Adipose tissue (tissue), 3 donors: ENCODE results near the gene LRFN4. TPM values are rescaled to one million over a fixed set of nuclear protein-coding genes. Genes with fewer than 3 reads are reported as not detected.

Experiments used
- H3K27ac ChIP-seq: one replicate; pipeline ENCODE4 v1.5.1; 2013; ENCODE audit warnings: low read depth, low read length
- WGBS, 3 donors: extraction: QIAGEN DNeasy Blood & Tissue Kit; methylation state at CpG; one replicate each; pipeline ENCODE4 v1.1.7; 2013; 5-methylcytosine and 5-hydroxymethylcytosine counted together
- polyA plus RNA-seq, 3 donors: library from polyadenylated mRNA; stranded (reverse); fragments of 200-250 nt; gene quantifications; one replicate each; pipeline ENCODE4 v1.2.3, GENCODE V29; 2013
- donor health status: healthy with polysubstance abuse.
- donor health status: Bipolar disorder and iron deficiency.
- donor health status: healthy.

LRFN4 gene
- polyA plus RNA-seq, 3 donors, result 5.5 to 25.4 (median 7.6) TPM

DNA sequence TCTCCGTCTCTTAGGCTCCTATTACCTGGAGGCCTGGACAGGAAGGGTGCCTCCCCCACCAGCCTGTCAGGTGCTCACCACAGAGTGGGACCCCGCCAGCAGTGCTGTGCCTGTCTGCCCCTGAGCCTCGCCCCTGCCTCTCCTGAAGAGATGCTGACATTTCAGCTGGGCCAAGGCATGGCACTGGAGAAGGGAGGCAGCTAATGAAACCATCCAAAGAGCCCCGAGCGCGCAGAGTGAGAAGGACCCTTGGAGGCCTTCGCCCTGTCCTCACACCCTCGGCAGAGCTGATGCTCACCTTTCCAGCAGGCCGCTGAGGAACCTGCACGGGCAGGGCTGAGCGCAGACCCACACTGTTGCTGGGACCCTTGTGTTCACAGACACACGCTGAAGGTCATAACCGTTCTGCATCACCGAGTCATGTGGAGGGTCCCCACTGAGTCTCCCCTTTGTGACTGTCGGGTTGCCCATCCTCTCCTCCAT, 2.1 kb upstream of the LRFN4 start:
- H3K27ac ChIP-seq, result no peak overlapping the region
- WGBS, 3 donors, result 96 to 97% (median 96%) methylated on average over 15 of the region's 15 CpGs

DNA sequence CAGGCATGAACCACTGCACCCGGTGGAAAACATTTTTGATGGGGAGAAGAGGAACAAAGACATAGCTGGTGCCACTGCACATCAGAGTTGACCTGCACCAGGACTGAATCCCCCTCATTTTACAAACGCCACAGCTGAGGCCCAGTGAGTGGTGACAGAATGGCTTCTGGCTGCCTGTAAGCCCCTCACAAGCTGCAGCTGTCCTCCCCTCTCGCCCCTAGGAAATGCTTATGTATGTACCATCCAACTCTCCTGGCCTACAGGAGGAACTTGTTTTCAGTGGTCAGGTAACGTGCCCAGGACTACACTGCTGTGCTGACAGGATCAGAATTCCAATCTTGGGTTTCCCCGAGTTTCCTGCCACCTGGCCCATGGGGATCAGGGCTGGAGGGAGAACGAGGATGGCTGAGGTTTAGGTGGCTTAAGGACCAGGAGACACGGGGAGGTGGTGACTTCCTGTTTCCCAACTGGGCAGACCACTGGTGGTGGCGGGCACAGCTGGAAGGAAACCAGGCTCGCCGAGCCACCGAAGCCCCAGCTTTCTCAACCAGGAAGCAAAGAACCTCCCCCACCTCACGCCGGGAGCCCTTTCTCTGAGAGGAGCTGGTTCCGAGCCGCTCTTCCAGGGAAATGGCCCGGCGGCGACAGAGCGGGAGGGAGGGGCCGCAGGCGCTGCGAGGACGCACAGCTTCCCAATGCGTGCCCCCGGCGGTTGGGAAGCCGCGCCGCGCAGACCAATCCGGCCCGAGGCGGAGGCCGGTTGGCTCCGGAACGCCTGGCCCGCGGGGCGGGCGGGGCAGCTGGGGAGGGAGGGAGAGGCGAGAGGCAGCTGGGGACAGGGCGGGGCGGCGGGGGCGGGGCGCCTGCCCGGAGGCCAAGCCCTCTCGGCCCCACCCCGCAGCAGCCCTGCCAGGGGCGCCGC, 1.0 kb upstream of the LRFN4 start:
- 3 to 7% (median 6%) methylated on average over 30 to 49 of the region's 51 CpGs for WGBS, 3 donors
- H3K27ac ChIP-seq, result no peak overlapping the region

DNA sequence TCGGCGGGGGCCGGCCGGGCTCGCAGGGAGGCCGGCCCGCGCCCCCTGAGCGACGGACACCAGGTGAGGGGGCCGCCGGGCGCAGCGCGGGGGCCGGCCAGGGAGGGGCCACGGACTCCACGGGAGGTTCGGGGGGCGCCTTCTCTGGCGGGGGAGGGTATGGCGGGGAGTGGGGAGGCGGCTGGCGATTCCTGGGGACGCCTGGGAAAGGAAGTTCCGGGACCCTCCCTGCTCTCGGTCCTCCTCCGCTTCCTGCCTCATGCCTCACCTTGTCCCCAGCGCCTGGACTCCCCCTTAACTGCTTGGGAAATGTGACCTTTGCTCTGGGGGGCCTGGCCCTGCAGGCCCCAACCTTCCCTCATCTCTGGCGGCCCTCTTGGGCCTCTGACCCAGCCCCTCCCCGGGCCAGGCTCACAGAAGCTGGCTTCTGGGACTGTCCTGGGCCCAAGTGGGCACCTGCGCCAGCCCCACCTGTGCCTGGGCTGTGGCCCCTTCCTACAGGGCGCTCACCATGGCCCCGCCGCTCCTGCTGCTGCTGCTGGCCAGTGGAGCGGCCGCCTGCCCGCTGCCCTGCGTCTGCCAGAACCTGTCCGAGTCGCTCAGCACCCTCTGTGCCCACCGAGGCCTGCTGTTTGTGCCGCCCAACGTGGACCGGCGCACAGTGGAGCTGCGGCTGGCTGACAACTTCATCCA, 516 bp downstream of the LRFN4 start:
- no peak overlapping the region for H3K27ac ChIP-seq
- 41 to 80% (median 63%) methylated on average over 25 to 47 of the region's 47 CpGs for WGBS, 3 donors

DNA sequence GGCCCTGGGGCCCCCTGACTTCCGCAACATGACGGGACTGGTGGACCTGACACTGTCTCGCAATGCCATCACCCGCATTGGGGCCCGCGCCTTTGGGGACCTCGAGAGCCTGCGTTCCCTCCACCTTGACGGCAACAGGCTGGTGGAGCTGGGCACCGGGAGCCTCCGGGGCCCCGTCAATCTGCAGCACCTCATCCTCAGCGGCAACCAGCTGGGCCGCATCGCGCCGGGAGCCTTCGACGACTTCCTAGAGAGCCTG, 992 bp downstream of the LRFN4 start:
- H3K27ac ChIP-seq, result no peak overlapping the region
- 94 to 96% (median 96%) methylated on average over 19 of the region's 19 CpGs for WGBS, 3 donors

DNA sequence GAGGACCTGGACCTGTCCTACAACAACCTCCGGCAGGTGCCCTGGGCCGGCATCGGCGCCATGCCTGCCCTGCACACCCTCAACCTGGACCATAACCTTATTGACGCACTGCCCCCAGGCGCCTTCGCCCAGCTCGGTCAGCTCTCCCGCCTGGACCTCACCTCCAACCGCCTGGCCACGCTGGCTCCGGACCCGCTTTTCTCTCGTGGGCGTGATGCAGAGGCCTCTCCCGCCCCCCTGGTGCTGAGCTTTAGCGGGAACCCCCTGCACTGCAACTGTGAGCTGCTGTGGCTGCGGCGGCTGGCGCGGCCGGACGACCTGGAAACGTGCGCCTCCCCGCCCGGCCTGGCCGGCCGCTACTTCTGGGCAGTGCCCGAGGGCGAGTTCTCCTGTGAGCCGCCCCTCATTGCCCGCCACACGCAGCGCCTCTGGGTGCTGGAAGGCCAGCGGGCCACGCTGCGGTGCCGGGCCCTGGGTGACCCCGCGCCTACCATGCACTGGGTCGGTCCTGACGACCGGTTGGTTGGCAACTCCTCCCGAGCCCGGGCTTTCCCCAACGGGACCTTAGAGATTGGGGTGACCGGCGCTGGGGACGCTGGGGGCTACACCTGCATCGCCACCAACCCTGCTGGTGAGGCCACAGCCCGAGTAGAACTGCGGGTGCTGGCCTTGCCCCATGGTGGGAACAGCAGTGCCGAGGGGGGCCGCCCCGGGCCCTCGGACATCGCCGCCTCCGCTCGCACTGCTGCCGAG, 1.5 kb downstream of the LRFN4 start:
- no peak overlapping the region for H3K27ac ChIP-seq
- 94 to 97% (median 95%) methylated on average over 62 of the region's 62 CpGs for WGBS, 3 donors

DNA sequence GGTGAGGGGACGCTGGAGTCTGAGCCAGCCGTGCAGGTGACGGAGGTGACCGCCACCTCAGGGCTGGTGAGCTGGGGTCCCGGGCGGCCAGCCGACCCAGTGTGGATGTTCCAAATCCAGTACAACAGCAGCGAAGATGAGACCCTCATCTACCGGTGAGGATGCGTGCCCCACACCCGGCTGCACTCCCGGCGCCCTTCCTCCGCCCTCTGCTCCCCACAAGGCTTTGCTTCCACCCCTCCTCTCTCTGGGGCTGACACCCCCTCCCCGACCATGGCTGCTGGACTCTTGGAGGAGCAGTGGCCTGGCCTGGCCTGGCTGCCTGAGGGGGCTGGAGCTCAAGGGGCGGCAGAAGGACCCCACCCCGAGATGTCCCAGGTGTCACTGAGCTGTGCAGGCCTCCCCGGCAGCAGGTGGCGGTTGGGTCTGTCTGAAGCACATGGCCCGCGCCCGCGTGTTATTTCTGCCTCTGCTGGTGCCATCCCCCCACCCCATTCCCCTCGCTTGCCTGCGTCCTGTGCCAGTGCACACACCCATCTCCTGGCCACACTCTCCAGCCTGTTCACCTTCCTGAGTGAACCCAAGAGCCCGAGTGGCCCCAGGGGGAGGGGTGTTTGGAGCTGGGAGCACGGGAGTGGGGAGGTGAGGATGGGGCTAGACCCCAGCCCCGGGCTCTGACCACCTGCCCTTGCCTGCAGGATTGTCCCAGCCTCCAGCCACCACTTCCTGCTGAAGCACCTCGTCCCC, 2.2 kb downstream of the LRFN4 start:
- 87 to 92% (median 89%) methylated on average over 25 to 29 of the region's 29 CpGs for WGBS, 3 donors
- H3K27ac ChIP-seq, result no peak overlapping the region

DNA sequence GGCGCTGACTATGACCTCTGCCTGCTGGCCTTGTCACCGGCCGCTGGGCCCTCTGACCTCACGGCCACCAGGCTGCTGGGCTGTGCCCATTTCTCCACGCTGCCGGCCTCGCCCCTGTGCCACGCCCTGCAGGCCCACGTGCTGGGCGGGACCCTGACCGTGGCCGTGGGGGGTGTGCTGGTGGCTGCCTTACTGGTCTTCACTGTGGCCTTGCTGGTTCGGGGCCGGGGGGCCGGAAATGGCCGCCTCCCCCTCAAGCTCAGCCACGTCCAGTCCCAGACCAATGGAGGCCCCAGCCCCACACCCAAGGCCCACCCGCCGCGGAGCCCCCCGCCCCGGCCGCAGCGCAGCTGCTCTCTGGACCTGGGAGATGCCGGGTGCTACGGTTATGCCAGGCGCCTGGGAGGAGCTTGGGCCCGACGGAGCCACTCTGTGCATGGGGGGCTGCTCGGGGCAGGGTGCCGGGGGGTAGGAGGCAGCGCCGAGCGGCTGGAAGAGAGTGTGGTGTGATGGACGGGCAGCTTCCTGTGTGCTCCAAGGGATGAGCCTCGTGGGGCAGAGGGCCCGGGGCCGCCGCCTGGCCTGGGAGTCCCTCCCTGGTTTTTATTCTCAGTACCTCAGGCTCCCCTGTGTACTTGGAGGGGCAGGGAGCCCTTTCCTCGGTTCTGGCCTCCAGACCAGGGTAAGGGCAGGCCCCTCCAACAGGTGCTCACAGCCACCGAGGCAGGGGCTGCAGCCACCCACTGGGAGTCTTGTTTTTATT, 3.0 kb downstream of the LRFN4 start:
- 84 to 89% (median 87%) methylated on average over 35 to 41 of the region's 41 CpGs for WGBS, 3 donors
- no peak overlapping the region for H3K27ac ChIP-seq

DNA sequence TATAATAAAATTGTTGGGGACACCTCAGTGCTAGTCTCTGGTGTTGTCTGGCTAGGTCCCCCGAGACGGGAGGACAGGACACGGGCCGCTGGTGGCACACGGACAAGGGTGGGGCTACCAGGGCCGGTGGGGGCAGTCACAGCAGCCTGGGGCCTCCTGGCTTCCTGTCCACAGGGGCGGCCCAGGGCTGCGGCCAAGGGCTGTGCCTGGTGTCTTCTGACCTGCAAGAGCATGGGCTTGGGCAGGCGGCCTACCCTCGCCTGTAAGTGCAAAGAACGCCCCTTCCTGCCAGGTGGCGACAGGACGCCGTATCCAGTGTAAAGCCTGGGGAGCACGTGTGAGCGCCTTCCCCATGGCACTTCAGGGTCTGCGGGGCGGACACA, 3.6 kb downstream of the LRFN4 start:
- H3K27ac ChIP-seq, result no peak overlapping the region
- WGBS, 3 donors, result 77 to 83% (median 79%) methylated on average over 18 of the region's 18 CpGs

DNA sequence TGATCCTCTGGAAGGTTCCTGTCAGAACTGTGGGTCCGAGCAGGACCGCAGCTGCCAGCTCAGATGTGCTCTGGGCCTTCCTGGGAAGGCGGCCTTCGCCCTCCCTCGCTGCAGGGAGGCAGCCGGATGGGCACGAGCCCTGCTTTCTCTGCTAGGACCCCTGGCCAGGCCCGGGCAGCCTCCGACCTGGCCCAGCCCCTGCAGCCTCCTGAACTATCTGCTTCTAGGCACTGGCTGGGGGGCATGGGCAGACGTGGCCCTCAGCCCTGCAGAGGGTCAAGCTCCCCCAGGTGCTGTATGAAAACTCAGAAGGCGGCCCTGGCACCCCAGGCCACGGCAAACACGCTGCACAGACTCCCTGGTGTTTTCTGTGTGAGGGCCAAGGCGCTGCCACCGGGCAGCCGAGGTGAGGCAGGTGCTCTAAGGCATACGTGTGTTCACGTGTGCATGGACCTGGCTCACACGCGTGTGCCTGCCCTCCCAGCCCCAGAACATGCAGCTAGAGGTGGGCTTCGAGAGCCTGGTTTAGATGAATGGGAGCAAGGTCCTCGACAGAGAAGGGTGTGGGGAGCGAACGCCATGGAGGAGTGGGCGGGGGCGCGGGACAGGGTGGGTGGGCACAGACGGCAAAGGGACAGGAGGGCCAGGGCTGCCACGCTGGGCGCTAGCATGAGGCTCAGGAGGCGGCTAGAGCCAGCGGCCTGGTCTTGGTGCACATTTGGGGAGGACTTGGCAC, 4.3 kb downstream of the LRFN4 start:
- WGBS, 3 donors, result 92 to 96% (median 92%) methylated on average over 26 to 32 of the region's 32 CpGs
- H3K27ac ChIP-seq, result no peak overlapping the region

DNA sequence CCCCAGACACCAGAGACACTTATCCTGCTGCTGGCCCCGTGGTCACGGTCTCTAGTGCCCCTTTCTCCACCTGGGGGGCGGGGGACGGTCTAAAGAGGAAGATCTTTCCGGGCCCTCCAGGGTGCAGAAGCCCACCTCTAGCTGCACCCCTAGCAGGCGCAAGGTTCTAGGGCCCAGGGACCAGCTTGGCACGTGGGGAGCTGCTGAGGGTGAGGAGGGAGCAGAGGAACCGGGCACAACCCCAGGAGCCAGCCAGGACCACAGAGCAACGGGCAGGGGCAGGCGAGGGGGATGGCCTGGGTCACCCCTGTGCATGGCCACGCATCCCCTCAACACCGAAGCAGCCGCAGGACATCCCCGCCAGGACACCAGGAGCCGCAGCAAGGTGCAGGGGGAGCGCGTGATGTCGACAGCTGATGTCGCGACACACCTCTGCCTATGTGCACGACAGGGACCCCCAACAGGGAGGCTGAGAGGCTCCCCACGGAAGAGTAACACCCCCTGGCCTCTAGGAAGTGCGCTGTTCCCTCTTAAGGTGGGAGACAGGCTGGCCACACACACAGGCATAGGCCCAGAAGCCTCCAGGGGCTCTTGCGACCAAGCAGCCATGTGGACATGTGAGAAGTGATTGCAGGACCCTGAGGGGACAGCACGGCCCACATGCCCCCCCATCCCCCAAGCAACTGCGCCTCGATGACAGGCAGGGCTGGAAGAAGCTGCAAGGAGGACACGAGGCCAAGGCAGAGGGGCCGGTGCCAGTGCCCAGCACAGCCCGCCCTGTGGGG, 5.1 kb downstream of the LRFN4 start:
- H3K27ac ChIP-seq, result no peak overlapping the region
- WGBS, 3 donors, result 89 to 93% (median 90%) methylated on average over 30 of the region's 30 CpGs

DNA sequence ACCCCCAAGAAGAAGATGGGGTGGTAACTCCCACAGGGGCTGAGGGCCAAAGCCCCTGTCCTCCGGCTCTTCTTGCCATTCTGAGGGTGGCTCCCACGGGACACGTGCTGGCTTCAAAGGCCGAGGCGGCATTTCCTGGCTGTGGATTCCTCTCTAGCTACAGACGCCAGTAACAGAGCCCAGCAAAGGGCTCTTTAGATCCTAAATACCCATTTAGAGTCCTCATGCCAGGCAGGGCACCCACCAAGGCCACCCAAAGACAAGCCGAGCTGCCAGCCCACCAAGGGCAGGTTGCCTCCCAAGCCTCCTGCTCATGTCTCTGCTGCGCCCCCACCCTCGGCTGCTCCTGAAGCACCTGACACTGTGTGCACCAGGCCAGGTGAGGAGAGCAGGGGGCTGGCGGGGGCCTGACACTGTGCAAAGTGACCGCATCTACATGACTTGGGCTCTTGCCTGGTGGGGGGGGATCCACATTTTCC, 5.7 kb downstream of the LRFN4 start:
- 83 to 97% (median 90%) methylated on average over 11 of the region's 11 CpGs for WGBS, 3 donors
- H3K27ac ChIP-seq, result no peak overlapping the region

DNA sequence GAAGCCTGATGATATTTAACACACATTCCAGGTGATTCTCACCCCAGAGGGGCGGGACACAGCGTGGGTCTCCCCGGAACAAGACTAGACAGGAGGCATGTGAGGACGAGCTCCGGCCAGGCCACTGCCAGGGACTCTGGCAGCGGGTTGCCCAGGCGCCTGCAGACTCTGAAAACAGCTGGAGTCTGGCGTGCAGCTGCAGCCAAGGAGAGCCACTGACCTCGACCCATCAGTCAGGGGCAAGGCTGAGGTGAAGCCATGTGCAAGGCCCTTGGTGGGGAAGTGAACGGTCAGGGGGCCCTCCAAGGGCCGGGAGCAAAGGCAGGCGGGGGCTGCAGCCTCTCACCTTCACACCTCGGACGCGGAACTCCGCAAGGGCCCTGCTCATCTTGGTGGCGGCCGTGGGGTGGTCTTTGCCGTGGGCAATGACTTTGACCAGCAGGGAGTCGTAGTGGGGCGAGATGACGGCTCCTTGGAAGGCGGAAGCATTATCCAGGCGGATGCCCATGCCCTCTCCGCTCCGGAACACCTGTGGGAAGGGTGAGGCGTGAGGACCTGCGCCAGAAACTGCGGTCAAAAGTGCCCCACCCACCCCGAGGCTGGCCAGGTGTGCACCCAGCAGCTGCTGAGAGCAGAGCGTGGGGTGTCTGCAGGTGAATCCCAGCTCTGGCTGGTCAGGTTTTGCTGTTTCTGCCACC, 6.7 kb downstream of the LRFN4 start:
- 90 to 92% (median 90%) methylated on average over 31 of the region's 31 CpGs for WGBS, 3 donors
- no peak overlapping the region for H3K27ac ChIP-seq

DNA sequence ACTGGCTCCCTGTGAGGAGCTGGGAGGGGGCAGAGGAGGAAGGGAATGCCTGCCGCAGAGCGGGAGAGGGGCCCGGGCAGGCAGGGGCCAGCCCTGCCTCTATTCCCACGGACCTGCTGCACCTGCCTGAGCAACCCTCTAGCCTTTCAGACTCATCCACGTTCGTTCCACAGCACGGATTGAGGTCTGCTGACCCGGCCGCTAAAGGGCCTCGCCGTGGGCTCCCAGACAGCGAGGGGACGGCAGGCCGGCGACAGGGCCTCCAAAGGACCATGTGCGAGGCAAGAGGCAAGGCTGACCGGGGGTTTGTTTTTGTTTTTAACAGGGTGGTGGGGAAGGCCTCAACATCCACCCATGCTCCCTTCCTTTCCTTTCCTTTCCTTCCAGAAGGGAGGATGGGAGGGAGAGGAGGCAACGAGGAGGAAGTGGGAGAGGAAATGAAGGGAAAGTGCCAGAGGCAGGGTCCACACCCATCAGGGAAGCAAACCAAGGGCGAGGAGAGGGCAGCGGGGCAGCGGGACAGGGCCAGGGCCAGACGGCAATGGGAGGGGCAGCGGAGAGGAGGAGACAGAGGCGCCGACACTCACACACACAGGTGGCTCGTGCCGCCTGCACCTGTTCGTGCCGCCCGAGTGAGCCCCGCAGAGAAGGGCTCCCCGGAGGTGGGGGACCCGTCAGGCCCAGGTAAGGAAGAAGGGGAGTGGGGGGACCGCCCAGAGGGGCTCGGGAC, 7.5 kb downstream of the LRFN4 start:
- WGBS, 3 donors, result 76 to 84% (median 77%) methylated on average over 35 of the region's 35 CpGs
- H3K27ac ChIP-seq, result no peak overlapping the region

DNA sequence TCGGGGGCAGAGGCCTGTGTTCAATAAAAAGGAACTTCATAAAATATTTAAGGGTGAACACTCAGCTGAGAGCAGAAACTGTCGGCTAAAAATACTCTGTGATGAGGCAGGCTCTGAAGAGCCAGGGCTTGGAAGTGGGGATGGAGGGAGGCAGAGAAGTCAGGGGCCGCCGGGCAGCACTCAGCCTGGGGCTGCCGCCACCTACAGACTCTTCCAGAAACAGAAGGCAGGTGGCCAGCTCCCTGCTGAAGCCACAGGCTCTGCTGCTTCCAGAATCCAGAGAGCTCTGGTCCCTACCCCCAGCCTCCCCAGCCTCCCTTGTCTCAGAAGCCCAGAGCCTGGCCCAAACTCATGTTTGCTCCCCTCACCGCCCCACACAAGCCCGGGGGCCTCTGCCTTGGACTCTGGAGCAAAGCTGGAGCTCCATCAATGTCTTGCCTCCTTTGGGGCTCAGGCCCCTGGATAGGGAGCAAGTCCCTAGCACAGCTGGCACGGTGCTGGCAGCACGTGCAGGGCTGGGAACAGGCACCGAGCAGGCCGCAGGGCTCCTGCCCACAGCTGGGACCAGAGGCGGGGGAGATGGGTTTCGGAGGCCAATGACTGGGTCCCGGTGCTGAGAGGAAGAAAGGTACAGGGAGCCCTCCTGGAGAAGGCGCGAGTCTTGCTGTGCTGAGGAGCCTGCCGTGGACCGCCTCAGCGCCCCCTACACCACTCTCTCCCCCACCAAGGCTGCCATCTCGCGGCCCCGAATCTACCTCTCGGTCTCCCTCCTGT, 8.2 kb downstream of the LRFN4 start:
- no peak overlapping the region for H3K27ac ChIP-seq
- 85 to 89% (median 87%) methylated on average over 20 to 23 of the region's 23 CpGs for WGBS, 3 donors
